GM12872 (cell line): ENCODE measurements around the gene SPRR1B.

Source experiments
- TF ChIP-seq, protein P1 (sequence below): IDR thresholded peaks from 3 replicates; pipeline ENCODE4 v1.5.1; 2011; ENCODE audit warnings: low read depth, mild to moderate bottlenecking, low read length, moderate library complexity; ENCODE audit not compliant: insufficient read depth

SPRR1B gene

GRCh38 chr1:153081736-153082135 lies 50.7 kb downstream of the SPRR1B start:
- TF ChIP-seq, protein P1, sequence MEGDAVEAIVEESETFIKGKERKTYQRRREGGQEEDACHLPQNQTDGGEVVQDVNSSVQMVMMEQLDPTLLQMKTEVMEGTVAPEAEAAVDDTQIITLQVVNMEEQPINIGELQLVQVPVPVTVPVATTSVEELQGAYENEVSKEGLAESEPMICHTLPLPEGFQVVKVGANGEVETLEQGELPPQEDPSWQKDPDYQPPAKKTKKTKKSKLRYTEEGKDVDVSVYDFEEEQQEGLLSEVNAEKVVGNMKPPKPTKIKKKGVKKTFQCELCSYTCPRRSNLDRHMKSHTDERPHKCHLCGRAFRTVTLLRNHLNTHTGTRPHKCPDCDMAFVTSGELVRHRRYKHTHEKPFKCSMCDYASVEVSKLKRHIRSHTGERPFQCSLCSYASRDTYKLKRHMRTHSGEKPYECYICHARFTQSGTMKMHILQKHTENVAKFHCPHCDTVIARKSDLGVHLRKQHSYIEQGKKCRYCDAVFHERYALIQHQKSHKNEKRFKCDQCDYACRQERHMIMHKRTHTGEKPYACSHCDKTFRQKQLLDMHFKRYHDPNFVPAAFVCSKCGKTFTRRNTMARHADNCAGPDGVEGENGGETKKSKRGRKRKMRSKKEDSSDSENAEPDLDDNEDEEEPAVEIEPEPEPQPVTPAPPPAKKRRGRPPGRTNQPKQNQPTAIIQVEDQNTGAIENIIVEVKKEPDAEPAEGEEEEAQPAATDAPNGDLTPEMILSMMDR, result no peak
